Heart left ventricle (tissue), 13 donors: Measurements from ENCODE around the gene LHFPL3.

Experiments
- CTCF ChIP-seq, 12 donors: fragments of 200-600 bp; sonication (generic) in 4 of 12; IDR thresholded peaks; one replicate each; pipeline versions ENCODE4 v1.5.0 to v1.8.0; 2018 to 2022; ENCODE audit warnings: antibody characterized with exemption in 12 of 12, mild to moderate bottlenecking in 5 of 12
- POLR2A ChIP-seq, 2 donors: fragments of 450-650 bp; IDR thresholded peaks; one replicate each; pipeline ENCODE4 v1.6.1; 2017; ENCODE audit warnings: antibody characterized with exemption in 2 of 2, mild to moderate bottlenecking in 2 of 2, moderate library complexity in 2 of 2
- donor health status: ischemic (EF 13 %, LVEDD 7.1; RV severe dilation, severe dysfunction).
- donor health status: DM: no; HTN: yes; CAD: no.
- donor health status: DM: no; HTN: no; CAD: no.
- donor health status: ischemic (EF 25% LVEDD 6.9; RV normal size, moderate dysfunction).
- donor health status: ischemic (EF 25% LVEDD 5.7; RV mildly dilated, moderate dysfunction).
- donor health status: ischemic (EF 35%, LVEDD 5.7; RV mildly dilated, moderate dysfunction).
- donor health status: nonischemic (EF 11% LVEDD 7.7; RV severe dilation, severe dysfunction).
- donor health status: DM: yes; HTN: yes; CAD: no.
- donor health status: PGD.
- donor health status: ischemic (EF 29% LVEDD 5.4; RV normal size, mild dysfunction).
- donor health status: nonischemic (EF 23%, LVEDD 6.1; RV moderate dilation, normal function).

- TF ChIP-seq CTCF (IDR thresholded peaks at IDR 0.05) (no peak), POLR2A (IDR thresholded peaks at IDR 0.05) (no peak)
Observed at GRCh38 chr7:104723001-104723400, 394.6 kb downstream of the LHFPL3 start.
